Astrocyte of the spinal cord (primary cell): ENCODE measurements around the gene NFAM1.

Experiments used
- DNase-seq: peaks from one replicate; pipeline ENCODE4 v3.0.0; 2011; ENCODE audit warnings: low read depth, low spot score
- H3K4me3 ChIP-seq: 2 replicates; pipeline ENCODE4 v1.5.1; 2011; ENCODE audit warnings: low read depth, mild to moderate bottlenecking, low read length, moderate library complexity
- in situ Hi-C: cut with HindIII; loops from 2 replicates; pipeline ENCODE4 v1.10.0; 2017; ENCODE audit warnings: low sequenced_read_pairs
- TF ChIP-seq, protein P1 (sequence below): IDR thresholded peaks from 2 replicates; pipeline ENCODE4 v1.5.1; 2012; ENCODE audit warnings: low read depth, mild to moderate bottlenecking, low read length, inconsistent platforms

Gene NFAM1

DNA sequence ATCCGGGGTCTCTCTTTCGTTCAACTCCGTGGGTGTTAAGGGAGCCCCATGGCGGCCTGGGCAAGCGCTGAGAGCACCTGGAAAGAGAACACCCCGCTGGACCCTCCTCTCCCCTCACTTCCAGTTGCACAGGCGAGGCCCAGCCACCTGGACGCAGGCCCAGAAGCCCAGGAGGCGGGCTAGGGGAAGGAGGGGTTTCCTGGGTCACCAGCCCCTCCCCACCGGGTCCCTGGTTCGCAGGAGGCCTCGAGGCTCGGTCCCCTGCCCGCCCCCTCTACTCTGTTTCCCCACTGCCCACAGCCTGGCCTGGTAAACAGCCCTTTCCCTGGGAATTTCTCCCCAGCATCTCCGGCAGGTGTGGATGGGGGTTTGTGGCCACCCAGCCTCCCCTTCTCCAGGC lies 8.5 kb upstream of the NFAM1 start:
- H3K4me3 ChIP-seq, result no peak overlapping the region
- in situ Hi-C loops, result no loop called here
- DNase-seq, result no peak
- TF ChIP-seq, protein P1, sequence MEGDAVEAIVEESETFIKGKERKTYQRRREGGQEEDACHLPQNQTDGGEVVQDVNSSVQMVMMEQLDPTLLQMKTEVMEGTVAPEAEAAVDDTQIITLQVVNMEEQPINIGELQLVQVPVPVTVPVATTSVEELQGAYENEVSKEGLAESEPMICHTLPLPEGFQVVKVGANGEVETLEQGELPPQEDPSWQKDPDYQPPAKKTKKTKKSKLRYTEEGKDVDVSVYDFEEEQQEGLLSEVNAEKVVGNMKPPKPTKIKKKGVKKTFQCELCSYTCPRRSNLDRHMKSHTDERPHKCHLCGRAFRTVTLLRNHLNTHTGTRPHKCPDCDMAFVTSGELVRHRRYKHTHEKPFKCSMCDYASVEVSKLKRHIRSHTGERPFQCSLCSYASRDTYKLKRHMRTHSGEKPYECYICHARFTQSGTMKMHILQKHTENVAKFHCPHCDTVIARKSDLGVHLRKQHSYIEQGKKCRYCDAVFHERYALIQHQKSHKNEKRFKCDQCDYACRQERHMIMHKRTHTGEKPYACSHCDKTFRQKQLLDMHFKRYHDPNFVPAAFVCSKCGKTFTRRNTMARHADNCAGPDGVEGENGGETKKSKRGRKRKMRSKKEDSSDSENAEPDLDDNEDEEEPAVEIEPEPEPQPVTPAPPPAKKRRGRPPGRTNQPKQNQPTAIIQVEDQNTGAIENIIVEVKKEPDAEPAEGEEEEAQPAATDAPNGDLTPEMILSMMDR, result no peak

DNA sequence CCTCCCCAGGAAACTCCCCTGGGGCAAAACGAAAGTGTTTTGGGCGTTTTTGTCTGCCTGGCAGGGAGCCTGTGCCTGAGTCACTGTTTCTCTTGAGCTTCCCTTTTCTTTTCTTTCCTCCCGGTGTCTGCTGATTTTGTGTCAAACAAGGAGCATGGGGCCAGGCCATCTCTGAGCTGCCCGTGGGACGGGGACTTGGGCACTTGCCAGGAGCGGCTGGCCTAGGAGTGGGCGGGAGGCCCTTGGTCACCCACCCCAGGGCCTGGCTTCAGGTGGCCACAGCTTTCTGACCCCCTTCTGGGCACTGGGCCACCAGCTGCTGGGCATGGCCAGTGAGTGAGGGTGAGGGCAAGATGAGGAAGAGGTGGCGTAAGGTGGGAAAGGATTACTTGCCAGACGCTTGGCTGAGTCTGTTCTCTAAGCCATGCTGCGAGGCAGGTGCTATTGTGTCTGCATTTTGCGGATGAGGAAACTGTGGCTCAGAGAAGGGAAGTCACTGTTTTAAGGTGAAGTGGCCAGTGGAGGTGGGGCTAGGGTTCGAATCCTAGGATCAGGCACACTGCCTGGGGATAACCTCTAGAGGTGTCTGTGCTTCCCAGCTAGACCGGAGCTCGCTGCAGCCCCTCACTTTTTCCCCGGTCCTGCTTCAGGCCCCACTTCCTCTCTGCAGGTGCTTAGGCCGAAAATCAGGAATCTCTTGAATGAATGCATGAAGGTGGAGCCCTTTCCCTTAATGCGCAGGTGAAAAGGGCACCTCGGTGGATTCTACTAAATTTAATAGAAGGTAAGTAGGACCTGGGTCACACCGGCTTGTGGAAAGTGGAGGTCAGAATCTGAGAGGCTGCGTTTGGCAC lies 7.8 kb upstream of the NFAM1 start:
- TF ChIP-seq, protein P1, result no peak
- in situ Hi-C loops, result no loop called here
- peak; percentile 41 for DNase-seq
- peak overlapping the region; percentile 1 for H3K4me3 ChIP-seq

- TF ChIP-seq, protein P1, result no peak
- H3K4me3 ChIP-seq, result no peak overlapping the region
- in situ Hi-C loops, result no loop called here
- DNase-seq, result no peak
Measured at GRCh38 chr22:42439021-42439567, 6.9 kb upstream of the NFAM1 start.

DNA sequence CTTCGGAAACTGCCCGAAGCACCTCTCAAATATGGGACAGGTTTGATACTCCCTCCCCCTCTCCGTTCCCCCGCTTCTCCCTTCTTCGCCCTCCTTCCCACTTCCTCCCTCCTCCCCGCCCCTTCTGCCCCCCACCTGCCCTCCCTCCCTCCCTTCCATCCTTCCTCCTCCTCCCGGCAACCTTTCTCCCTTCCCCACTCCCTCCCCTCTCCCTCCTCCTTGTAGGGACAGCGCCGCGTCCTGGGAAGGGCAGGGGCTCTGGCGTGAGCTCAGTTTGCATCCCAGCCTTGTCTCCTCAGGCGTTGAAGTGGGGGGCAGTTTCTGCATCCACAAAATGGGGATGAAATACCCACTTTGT lies 6.1 kb upstream of the NFAM1 start:
- peak overlapping the region; percentile 46 for H3K4me3 ChIP-seq
- in situ Hi-C loops, result no loop called here
- no peak for DNase-seq
- TF ChIP-seq, protein P1, result no peak

GRCh38 chr22:42437488-42438292 lies 5.5 kb upstream of the NFAM1 start:
- in situ Hi-C loops, result no loop called here
- DNase-seq, result peak; percentile 13
- TF ChIP-seq, protein P1, result peak; percentile 95
- H3K4me3 ChIP-seq, result peak overlapping the region; percentile 46

- TF ChIP-seq, protein P1, result no peak
- DNase-seq, result no peak
- H3K4me3 ChIP-seq, result no peak overlapping the region
- in situ Hi-C loops, result no loop called here
Measured at GRCh38 chr22:42436404-42436803, 4.2 kb upstream of the NFAM1 start.
